Neural cell (in vitro differentiated cells): ENCODE data around the gene SYNGR4. TPM values are rescaled to one million over a fixed set of nuclear protein-coding genes. Genes with fewer than 3 reads are reported as not detected.

ENCODE experiments used
- H2AFZ ChIP-seq: fragments of 200-600, 300-800 bp; sonication (generic), shearing (Covaris generic); 2 replicates; pipeline ENCODE4 v1.6.0; 2014; ENCODE audit warnings: low read depth, mild to moderate bottlenecking, antibody characterized with exemption, low read length, moderate library complexity
- H3F3A ChIP-seq: fragments of 200-600 bp; shearing (Covaris generic); 2 replicates; pipeline ENCODE4 v1.6.1; 2016; ENCODE audit warnings: mild to moderate bottlenecking, moderate library complexity, mixed read lengths, antibody characterized with exemption, low read length; ENCODE audit not compliant: insufficient read depth, poor library complexity, severe bottlenecking
- H3K27ac ChIP-seq: fragments of 200-600, 300-800 bp; sonication (generic), shearing (Covaris generic); 2 replicates; pipeline ENCODE4 v1.5.1; 2014; ENCODE audit warnings: mild to moderate bottlenecking, low read length, moderate library complexity
- H3K27me3 ChIP-seq: fragments of 300-800, 200-600 bp; sonication (generic), shearing (Covaris generic); 2 replicates; pipeline ENCODE4 v1.6.0; 2014; ENCODE audit warnings: mild to moderate bottlenecking, low read depth, low read length, moderate library complexity; ENCODE audit not compliant: insufficient read depth
- H3K36me3 ChIP-seq: fragments of 300-800, 200-600 bp; sonication (generic), shearing (Covaris generic); 2 replicates; pipeline ENCODE4 v1.5.1; 2014; ENCODE audit warnings: mild to moderate bottlenecking, antibody characterized with exemption, low read length, moderate library complexity; ENCODE audit not compliant: insufficient read depth
- H3K4me2 ChIP-seq: fragments of 300-800, 200-600 bp; sonication (generic), shearing (Covaris generic); 2 replicates; pipeline ENCODE4 v1.6.0; 2014; ENCODE audit warnings: mild to moderate bottlenecking, low read length
- H3K4me3 ChIP-seq: fragments of 300-800, 200-600 bp; sonication (generic), shearing (Covaris generic); 2 replicates; pipeline ENCODE4 v1.5.1; 2014; ENCODE audit warnings: mild to moderate bottlenecking, low read length, moderate library complexity
- H3K79me2 ChIP-seq: fragments of 200-600 bp; shearing (Covaris generic); replicated peaks from 2 replicates; pipeline ENCODE4 v1.6.0; 2014; ENCODE audit warnings: mild to moderate bottlenecking, low read length, moderate library complexity; ENCODE audit not compliant: insufficient read depth
- H3K9ac ChIP-seq: fragments of 300-800, 200-600 bp; sonication (generic), shearing (Covaris generic); 2 replicates; pipeline ENCODE4 v1.6.1; 2016; ENCODE audit warnings: mild to moderate bottlenecking, low read length, mixed read lengths
- H3K9me2 ChIP-seq: fragments of 200-600 bp; shearing (Covaris generic); 2 replicates; pipeline ENCODE4 v1.6.1; 2016; ENCODE audit warnings: mild to moderate bottlenecking, low read length, mixed read lengths; ENCODE audit not compliant: insufficient read depth
- H3K9me3 ChIP-seq: fragments of 200-600, 300-800 bp; sonication (generic), shearing (Covaris generic); 2 replicates; pipeline ENCODE4 v1.6.1; 2016; ENCODE audit warnings: mild to moderate bottlenecking, mixed run types, low read length, moderate library complexity, mixed read lengths
- H4K20me1 ChIP-seq: fragments of 200-600 bp; shearing (Covaris generic); 2 replicates; pipeline ENCODE4 v1.6.1; 2016; ENCODE audit warnings: mild to moderate bottlenecking, mixed run types; ENCODE audit not compliant: insufficient read depth
- CTCF ChIP-seq: fragments of 450-650 bp; IDR thresholded peaks from 2 replicates; pipeline ENCODE4 v1.5.1; 2014; ENCODE audit warnings: antibody characterized with exemption, mild to moderate bottlenecking, moderate library complexity; ENCODE audit not compliant: poor library complexity, severe bottlenecking
- EP300 ChIP-seq: fragments of 450-650 bp; conservative IDR thresholded peaks from 2 replicates; pipeline ENCODE4 v1.6.1; 2014; ENCODE audit warnings: antibody characterized with exemption, mild to moderate bottlenecking, moderate library complexity; ENCODE audit not compliant: poor library complexity, severe bottlenecking
- EZH2 ChIP-seq: fragments of 200-600, 300-800 bp; shearing (Covaris generic), sonication (generic); IDR thresholded peaks from 2 replicates; pipeline ENCODE4 v1.6.1; 2014; ENCODE audit warnings: antibody characterized with exemption, low read length, borderline replicate concordance, mild to moderate bottlenecking; ENCODE audit not compliant: insufficient read depth, poor library complexity, severe bottlenecking
- MXI1 ChIP-seq: fragments of 450-650 bp; conservative IDR thresholded peaks from 2 replicates; pipeline ENCODE4 v1.6.1; 2014; ENCODE audit warnings: antibody characterized with exemption, mild to moderate bottlenecking; ENCODE audit not compliant: poor library complexity, severe bottlenecking
- POLR2AphosphoS5 ChIP-seq: IDR thresholded peaks from 2 replicates; pipeline ENCODE4 v1.6.1; 2012
- RAD21 ChIP-seq: fragments of 450-650 bp; conservative IDR thresholded peaks from 2 replicates; pipeline ENCODE4 v1.6.1; 2014; ENCODE audit warnings: antibody characterized with exemption, mild to moderate bottlenecking, moderate library complexity
- REST ChIP-seq: IDR thresholded peaks from 2 replicates; pipeline ENCODE4 v1.6.1; 2012; ENCODE audit warnings: borderline replicate concordance
- SMC3 ChIP-seq: fragments of 450-650 bp; conservative IDR thresholded peaks from 2 replicates; pipeline ENCODE4 v1.6.1; 2014; ENCODE audit warnings: antibody characterized with exemption, mild to moderate bottlenecking, moderate library complexity; ENCODE audit not compliant: poor library complexity
- TAF1 ChIP-seq: IDR thresholded peaks from 2 replicates; pipeline ENCODE4 v1.6.1; 2012; ENCODE audit warnings: low read depth
- polyA plus RNA-seq: library from polyadenylated mRNA; depleted of rRNA; stranded (reverse); fragments of >200 nt; gene quantifications from 2 replicates; pipeline ENCODE4 v1.2.3, GENCODE V29; 2014

Gene SYNGR4
- polyA plus RNA-seq, 1 donor from 2014 or later, result not detected

GRCh38 chr19:48396016-48396823 lies 32.1 kb downstream of the SYNGR4 start:
- Histone ChIP-seq H3F3A (no peaks in the 10 kb centered on the region), H3K9ac (peak overlapping the region; percentile 95), H3K9me2 (no peaks in the 10 kb centered on the region), H3K79me2 (peaks cover 8% of the 10 kb centered on the region), H4K20me1 (no peaks in the 10 kb centered on the region), H3K4me3 (peak overlapping the region; percentile 94), H3K27me3 (peaks cover 24% of the 10 kb centered on the region), H2AFZ (no peak overlapping the region), H3K36me3 (no peaks in the 10 kb centered on the region), H3K27ac (no peak overlapping the region), H3K4me2 (no peak overlapping the region), H3K9me3 (no peaks in the 10 kb centered on the region)
- TF ChIP-seq REST (no peak), SMC3 (no peak), EP300 (no peak), TAF1 (no peak), RAD21 (no peak), EZH2 (no peak), MXI1 (no peak), CTCF (no peak), POLR2AphosphoS5 (no peak)

- Histone ChIP-seq H3K9me3 (no peaks in the 10 kb centered on the region), H3K4me2 (no peak overlapping the region), H2AFZ (no peak overlapping the region), H3K36me3 (no peaks in the 10 kb centered on the region), H3K27ac (no peak overlapping the region), H3K27me3 (peaks cover 24% of the 10 kb centered on the region), H3K4me3 (peak overlapping the region; percentile 94), H3K9me2 (no peaks in the 10 kb centered on the region), H4K20me1 (no peaks in the 10 kb centered on the region), H3F3A (no peaks in the 10 kb centered on the region), H3K79me2 (peaks cover 4% of the 10 kb centered on the region), H3K9ac (peak overlapping the region; percentile 95)
- TF ChIP-seq REST, result no peak
- no peak for TF ChIP-seq TAF1
- TF ChIP-seq CTCF, result no peak
- TF ChIP-seq POLR2AphosphoS5, result no peak
- no peak for TF ChIP-seq RAD21
- no peak for TF ChIP-seq EP300
- no peak for TF ChIP-seq MXI1
- TF ChIP-seq SMC3, result no peak
- no peak for TF ChIP-seq EZH2
These were observed 32.6 kb downstream of the SYNGR4 start for GRCh38 chr19:48396824-48397176.
